Calu3 (cell line): ENCODE results near the gene XYLT2. TPM values are rescaled to one million over a fixed set of nuclear protein-coding genes. Genes with fewer than 3 reads are reported as not detected.
"Not testable (repeated sequence)": the region's sequence is repeated elsewhere in the genome, so short reads cannot be mapped to it uniquely, and the experiment has no call there.

ENCODE experiments used
- BruUV-seq: library from RNA; stranded (reverse); fragments of 400-500 nt; replicated peaks from 2 replicates; lab custom pipeline; 2021; lab: Mats Ljungman, UMichigan
- CTCF ChIA-PET: fragments of 300-600 bp; sonication (Branson Sonifier 250); formaldehyde crosslinking; loops from one replicate; lab custom pipeline; 2022; ENCODE audit warnings: antibody characterized with exemption; lab: Charles Lee
- DNase-seq: peaks from one replicate; pipeline ENCODE4 v3.0.0; 2022
- H3K27ac Mint-ChIP-seq: one replicate; pipeline ENCODE4 v1.8.0; 2022; ENCODE audit warnings: mixed read lengths; ENCODE audit not compliant: unreplicated experiment
- H3K27me3 Mint-ChIP-seq: one replicate; pipeline ENCODE4 v1.8.0; 2022; ENCODE audit warnings: mixed read lengths; ENCODE audit not compliant: unreplicated experiment
- H3K36me3 Mint-ChIP-seq: one replicate; pipeline ENCODE4 v1.8.0; 2022; ENCODE audit warnings: mild to moderate bottlenecking, moderate library complexity, mixed read lengths; ENCODE audit not compliant: insufficient read depth, unreplicated experiment
- H3K4me1 Mint-ChIP-seq: one replicate; pipeline ENCODE4 v1.8.0; 2022; ENCODE audit warnings: mild to moderate bottlenecking, low read depth, mixed read lengths; ENCODE audit not compliant: unreplicated experiment
- H3K4me3 Mint-ChIP-seq: one replicate; pipeline ENCODE4 v1.8.0; 2022; ENCODE audit warnings: mild to moderate bottlenecking, low read depth, moderate library complexity, mixed read lengths; ENCODE audit not compliant: unreplicated experiment
- H3K9me3 Mint-ChIP-seq: one replicate; pipeline ENCODE4 v1.8.0; 2022; ENCODE audit warnings: low read depth, mixed read lengths; ENCODE audit not compliant: unreplicated experiment
- intact Hi-C: fragments of 100-400 bp; cut with micrococcal nuclease; formaldehyde crosslinking; loops from one replicate; pipeline ENCODE4 v1.10.0; 2022; ENCODE audit not compliant: unreplicated experiment
- total RNA-seq: library from RNA; stranded (reverse); gene quantifications from 2 replicates; pipeline ENCODE4 v1.2.3, GENCODE V29; 2022
- TF ChIP-seq, protein P1 (sequence below): fragments of 200-600 bp; IDR thresholded peaks from one replicate; pipeline ENCODE4 v1.8.0; 2022; ENCODE audit warnings: antibody characterized with exemption; ENCODE audit not compliant: unreplicated experiment

XYLT2 gene
- total RNA-seq, 1 experiment from 2014 or later, result 44.3 TPM

GRCh38 chr17:50311483-50311882, 34.4 kb upstream of the XYLT2 start:
- DNase-seq, result no peak
- intact Hi-C loops, result no loop called here
- Mint-ChIP-seq H3K4me3 (no peak overlapping the region), H3K27me3 (peaks cover 59% of the 10 kb centered on the region), H3K9me3 (no peaks in the 10 kb centered on the region), H3K27ac (no peak overlapping the region), H3K36me3 (no peaks in the 10 kb centered on the region), H3K4me1 (no peaks in the 10 kb centered on the region)
- TF ChIP-seq, protein P1, sequence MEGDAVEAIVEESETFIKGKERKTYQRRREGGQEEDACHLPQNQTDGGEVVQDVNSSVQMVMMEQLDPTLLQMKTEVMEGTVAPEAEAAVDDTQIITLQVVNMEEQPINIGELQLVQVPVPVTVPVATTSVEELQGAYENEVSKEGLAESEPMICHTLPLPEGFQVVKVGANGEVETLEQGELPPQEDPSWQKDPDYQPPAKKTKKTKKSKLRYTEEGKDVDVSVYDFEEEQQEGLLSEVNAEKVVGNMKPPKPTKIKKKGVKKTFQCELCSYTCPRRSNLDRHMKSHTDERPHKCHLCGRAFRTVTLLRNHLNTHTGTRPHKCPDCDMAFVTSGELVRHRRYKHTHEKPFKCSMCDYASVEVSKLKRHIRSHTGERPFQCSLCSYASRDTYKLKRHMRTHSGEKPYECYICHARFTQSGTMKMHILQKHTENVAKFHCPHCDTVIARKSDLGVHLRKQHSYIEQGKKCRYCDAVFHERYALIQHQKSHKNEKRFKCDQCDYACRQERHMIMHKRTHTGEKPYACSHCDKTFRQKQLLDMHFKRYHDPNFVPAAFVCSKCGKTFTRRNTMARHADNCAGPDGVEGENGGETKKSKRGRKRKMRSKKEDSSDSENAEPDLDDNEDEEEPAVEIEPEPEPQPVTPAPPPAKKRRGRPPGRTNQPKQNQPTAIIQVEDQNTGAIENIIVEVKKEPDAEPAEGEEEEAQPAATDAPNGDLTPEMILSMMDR, result no peak
- CTCF ChIA-PET, result interaction anchor here (0.5 to 1.2 kb wide), 2 partner anchors 9 to 1427 kb away, joined by 4 to 5 read pairs; no protein-coding TSS in a partner anchor
- BruUV-seq, result no TSS peak

GRCh38 chr17:50312308-50312707, 33.6 kb upstream of the XYLT2 start:
- no TSS peak for BruUV-seq
- Mint-ChIP-seq H3K4me1 (no peaks in the 10 kb centered on the region), H3K9me3 (no peaks in the 10 kb centered on the region), H3K36me3 (no peaks in the 10 kb centered on the region), H3K27ac (no peak overlapping the region), H3K4me3 (no peak overlapping the region), H3K27me3 (peaks cover 54% of the 10 kb centered on the region)
- CTCF ChIA-PET, result interaction anchor here (0.5 to 1.2 kb wide), 2 partner anchors 10 to 1428 kb away, joined by 4 to 5 read pairs; no protein-coding TSS in a partner anchor
- no peak for DNase-seq
- TF ChIP-seq, protein P1, result no peak
- intact Hi-C loops, result no loop called here

- CTCF ChIA-PET, result interaction anchor here (0.6 kb wide), 1 partner anchor 375 kb away, joined by 4 read pairs; no protein-coding TSS in a partner anchor
- Mint-ChIP-seq H3K27me3 (peaks cover 54% of the 10 kb centered on the region), H3K4me1 (no peaks in the 10 kb centered on the region), H3K4me3 (no peak overlapping the region), H3K9me3 (no peaks in the 10 kb centered on the region), H3K36me3 (no peaks in the 10 kb centered on the region), H3K27ac (no peak overlapping the region)
- no peak for DNase-seq
- TF ChIP-seq, protein P1, result no peak
- intact Hi-C loops, result no loop called here
- BruUV-seq, result no TSS peak
Measured at GRCh38 chr17:50314456-50315011, 31.4 kb upstream of the XYLT2 start.

DNA sequence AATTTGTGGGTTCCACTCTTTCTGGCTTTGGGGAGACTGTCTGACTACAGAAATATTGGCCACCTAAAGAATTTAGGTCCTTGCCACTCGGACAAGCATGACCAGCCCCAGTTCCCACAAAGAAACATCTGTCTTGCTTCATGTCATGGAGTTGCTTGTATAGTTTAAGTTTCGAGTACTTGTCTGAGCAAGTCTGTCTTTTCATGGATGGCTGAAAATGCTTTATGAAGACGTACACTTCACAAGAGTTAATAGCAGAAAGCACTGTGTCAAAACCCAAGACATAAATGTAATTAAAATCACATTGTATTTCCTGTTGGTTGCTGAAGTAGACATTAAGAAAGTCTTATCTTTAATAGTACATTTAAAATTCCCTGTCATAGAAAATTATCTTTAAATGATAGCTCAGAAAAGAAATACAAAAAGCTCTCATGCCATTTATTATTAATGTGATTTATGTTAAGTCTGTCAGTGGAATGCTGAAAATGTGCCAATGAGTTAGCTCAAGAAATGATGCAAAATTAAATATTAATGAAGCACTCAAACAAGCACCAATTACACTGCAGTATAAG, 29.8 kb upstream of the XYLT2 start:
- BruUV-seq, result no TSS peak
- H3K27ac Mint-ChIP-seq, result no peak overlapping the region
- CTCF ChIA-PET, result no interaction called here
- H3K4me1 Mint-ChIP-seq, result no peaks in the 10 kb centered on the region
- no peaks in the 10 kb centered on the region for H3K9me3 Mint-ChIP-seq
- H3K36me3 Mint-ChIP-seq, result no peaks in the 10 kb centered on the region
- H3K4me3 Mint-ChIP-seq, result no peak overlapping the region
- DNase-seq, result no peak
- intact Hi-C loops, result no loop called here
- TF ChIP-seq, protein P1, result no peak
- H3K27me3 Mint-ChIP-seq, result peaks cover 41% of the 10 kb centered on the region

DNA sequence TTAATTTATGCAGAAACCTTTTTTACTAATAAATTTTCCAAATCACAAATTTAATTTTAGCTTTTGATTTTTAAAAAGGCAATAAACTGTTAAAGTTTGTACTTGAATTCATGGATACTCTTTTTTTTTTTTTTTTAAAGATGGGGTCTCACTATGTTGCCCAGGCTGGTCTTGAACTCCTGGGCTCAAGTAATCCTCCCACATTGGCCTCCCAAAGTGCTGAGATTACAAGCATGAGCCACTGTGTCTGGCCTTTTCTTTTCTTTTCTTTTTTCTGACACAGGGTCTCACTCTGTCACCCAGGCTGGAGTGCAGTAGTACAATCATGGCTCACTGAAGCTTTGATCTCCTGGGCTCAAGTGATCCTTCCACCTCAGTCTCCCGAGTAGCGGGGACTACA, 29.3 kb upstream of the XYLT2 start:
- H3K36me3 Mint-ChIP-seq, intact Hi-C loops, H3K4me1 Mint-ChIP-seq, H3K4me3 Mint-ChIP-seq, H3K27ac Mint-ChIP-seq, DNase-seq, H3K9me3 Mint-ChIP-seq, BruUV-seq: not testable (repeated sequence)
- CTCF ChIA-PET, result interaction anchor here (0.6 kb wide), 1 partner anchor 137 kb away, joined by 6 read pairs; no protein-coding TSS in a partner anchor
- H3K27me3 Mint-ChIP-seq, result peaks cover 35% of the 10 kb centered on the region
